H1 (cell line): Measurements from ENCODE around the gene CDH15. TPM values are rescaled to one million over a fixed set of nuclear protein-coding genes. Genes with fewer than 3 reads are reported as not detected.

ENCODE experiments used
- ASH2L ChIP-seq: fragments of 200-600, 300-600 bp; sonication (generic); IDR thresholded peaks from one replicate; pipeline ENCODE4 v1.7.1; 2017; ENCODE audit warnings: low read length
- CBX8 ChIP-seq: fragments of 300-800, 300-1000 bp; sonication (generic); IDR thresholded peaks from 2 replicates; pipeline ENCODE4 v1.7.1; 2016; ENCODE audit warnings: low read depth, low read length, borderline replicate concordance
- CHD2 ChIP-seq: IDR thresholded peaks from 2 replicates; pipeline ENCODE4 v1.6.1; 2012; ENCODE audit warnings: low read length, improper control_type of control experiment
- FOSL1 ChIP-seq: IDR thresholded peaks from 2 replicates; pipeline ENCODE4 v1.6.1; 2011; ENCODE audit warnings: mild to moderate bottlenecking, low read depth, low read length, moderate library complexity; ENCODE audit not compliant: insufficient read depth
- SAP30 ChIP-seq: fragments of 300-600 bp; sonication (generic); IDR thresholded peaks from 2 replicates; pipeline ENCODE4 v1.7.1; 2012; ENCODE audit warnings: low read length, moderate library complexity, mild to moderate bottlenecking, inconsistent platforms; ENCODE audit not compliant: insufficient read depth, insufficient replicate concordance
- SP2 ChIP-seq: IDR thresholded peaks from 2 replicates; pipeline ENCODE4 v1.6.1; 2012; ENCODE audit warnings: mild to moderate bottlenecking, low read length, inconsistent platforms
- polyA plus RNA-seq, 7 experiments: library from polyadenylated mRNA; depleted of rRNA in 3 of 7; stranded (reverse) in 5 of 7; unstranded in 2 of 7; fragments of >200 nt in 5 of 7; fragments of 200-250 nt in 2 of 7; gene quantifications; 1 replicate in 5 of 7; 2 replicates in 1 of 7; 4 replicates in 1 of 7; pipeline versions ENCODE4 v1.2.1 to v1.2.3, GENCODE V29; 2011 to 2013; ENCODE audit warnings: missing spikeins in 2 of 7, mixed read lengths in 2 of 7
- total RNA-seq: library from RNA; stranded (reverse); fragmentation: NEBNext Ultra II Directional; extraction: Animal tissue kit (Norgen Biotek cat#: 25700); gene quantifications from 2 replicates; pipeline ENCODE4 v1.2.1, GENCODE V29; 2021

CDH15 gene
- total and polyA plus RNA-seq, 2 of the 8 experiments (the other 6 are each of a cell fraction or from before 2014, with no cell fraction given), result 0.50 to 0.82 TPM

- TF ChIP-seq SP2, result no peak
- no peak for TF ChIP-seq ASH2L
- TF ChIP-seq SAP30, result no peak
- TF ChIP-seq CBX8, result no peak
- TF ChIP-seq CHD2, result no peak
- TF ChIP-seq FOSL1, result no peak
These were observed 60.6 kb downstream of the CDH15 start (continued) for GRCh38 chr16:89232107-89232506.
